K562 (cell line): ENCODE data around the gene FAF2. TPM values are rescaled to one million over a fixed set of nuclear protein-coding genes. Genes with fewer than 3 reads are reported as not detected.

Experiments used
- ARNT ChIP-seq, 2 experiments: fragments of 450-650 bp; IDR thresholded peaks; 2 replicates each; pipeline ENCODE4 v1.6.1; 2016; ENCODE audit warnings: mild to moderate bottlenecking in 1 of 2
- ATF6 ChIP-seq: sonication (generic); formaldehyde crosslinking; IDR thresholded peaks from 2 replicates; pipeline ENCODE4 v1.4.0; 2020; ENCODE audit warnings: mild to moderate bottlenecking, missing genetic modification reagents
- CAMTA2 ChIP-seq: fragments of 250-450 bp; sonication (Bioruptor Pico); conservative IDR thresholded peaks from 2 replicates; pipeline ENCODE4 v1.5.1; 2022
- IRF1 ChIP-seq: sonication (generic); formaldehyde crosslinking; IDR thresholded peaks from 2 replicates; pipeline ENCODE4 v1.8.0; 2022; ENCODE audit warnings: missing genetic modification reagents, mild to moderate bottlenecking, borderline replicate concordance
- JUND ChIP-seq, 2 experiments: IDR thresholded peaks; 2 replicates in 1 of 2; 3 replicates in 1 of 2; pipeline ENCODE4 v1.6.1; 2011; ENCODE audit warnings: borderline replicate concordance in 2 of 2, low read depth in 2 of 2, low read length in 2 of 2, improper control_type of control experiment in 1 of 2, missing biosample characterization in 1 of 2, missing genetic modification characterization in 1 of 2, missing genetic modification reagents in 1 of 2
- MNT ChIP-seq, 2 experiments: fragments of 450-650 bp; conservative IDR thresholded peaks; 2 replicates each; pipeline ENCODE4 v1.6.1; 2017; ENCODE audit warnings: mild to moderate bottlenecking in 2 of 2, moderate library complexity in 2 of 2
- OTX1 ChIP-seq: fragments of 450-650 bp; formaldehyde crosslinking; IDR thresholded peaks from 2 replicates; pipeline ENCODE4 v1.4.0; 2022; ENCODE audit warnings: mild to moderate bottlenecking
- RERE ChIP-seq: sonication (generic); formaldehyde crosslinking; IDR thresholded peaks from 2 replicates; pipeline ENCODE4 v1.8.0; 2023; ENCODE audit warnings: missing genetic modification reagents, mild to moderate bottlenecking, borderline replicate concordance
- STAG1 ChIP-seq: sonication (generic); formaldehyde crosslinking; IDR thresholded peaks from 2 replicates; pipeline ENCODE4 v1.5.0; 2020; ENCODE audit warnings: missing genetic modification reagents, borderline replicate concordance
- TARDBP ChIP-seq: fragments of 450-650 bp; IDR thresholded peaks from 2 replicates; pipeline ENCODE4 v1.6.1; 2016
- TEAD2 ChIP-seq: fragments of 450-650 bp; IDR thresholded peaks from 2 replicates; pipeline ENCODE4 v1.6.1; 2016; ENCODE audit warnings: missing genetic modification characterization, control low read depth, missing compliant biosample characterization
- TSHZ1 ChIP-seq: fragments of 250-450 bp; sonication (Bioruptor Pico); IDR thresholded peaks from 2 replicates; pipeline ENCODE4 v1.4.0; 2020; ENCODE audit warnings: mild to moderate bottlenecking, moderate library complexity
- ZNF583 ChIP-seq: fragments of 250-450 bp; sonication (Bioruptor Pico); IDR thresholded peaks from 2 replicates; pipeline ENCODE4 v1.4.0; 2020
- polyA plus RNA-seq, 8 experiments: library from polyadenylated mRNA; depleted of rRNA in 4 of 8; stranded (reverse) in 5 of 8; unstranded in 3 of 8; fragments of >200 nt; fragmentation: Nextera tagmentation in 2 of 8; fragmentation: Illumina TruSeq in 1 of 8; extraction: Ambion mirVana in 2 of 8; extraction: Trizol in 1 of 8; gene quantifications; 2 replicates each; pipeline versions ENCODE4 v1.2.1 to v1.2.3, GENCODE V29; 2011 to 2014; ENCODE audit warnings: inconsistent platforms in 1 of 8, missing spikeins in 1 of 8
- total RNA-seq, 7 experiments: library from RNA; depleted of rRNA in 6 of 7; stranded (reverse); fragments of >200 nt in 6 of 7; fragmentation: Illumina TruSeq in 2 of 7; extraction: Trizol in 2 of 7; gene quantifications; 2 replicates each; pipeline versions ENCODE4 v1.2.1 to v1.2.3, GENCODE V29; 2011 to 2021; ENCODE audit warnings: low replicate concordance in 1 of 7

Gene FAF2
- total and polyA plus RNA-seq, 9 of the 15 experiments (the other 6 are each of a cell fraction or from before 2014, with no cell fraction given), result 25.0 to 44.6 (median 36.1) TPM

GRCh38 chr5:176536132-176536901 lies 88.1 kb downstream of the FAF2 start (continued):
- TF ChIP-seq ZNF583 (CRISPR knock-in tag) (no peak), ATF6 (CRISPR knock-in tag) (no peak; the same call in 1 of the 2 replicates), TSHZ1 (CRISPR knock-in tag) (no peak), RERE (no peak), OTX1 (CRISPR knock-in tag) (no peak), IRF1 (CRISPR knock-in tag) (no peak), STAG1 (no peak), ARNT (IDR thresholded peaks at IDR 0.05) (no peak), MNT (conservative IDR thresholded peaks at IDR 0.05) (peak; percentile 99), TEAD2 (tag) (no peak), JUND (IDR thresholded peaks at IDR 0.05; ENCODE audit: borderline replicate concordance, low read depth, low read length) (no peak), JUND (tag; IDR thresholded peaks at IDR 0.05; ENCODE audit: borderline replicate concordance, low read depth, low read length) (no peak; the same call in 2 of the 3 replicates), CAMTA2 (CRISPR knock-in tag) (no peak), TARDBP (no peak)
